GM19025 (cell line): ENCODE results near the gene GRAMD1B.
"Not testable (repeated sequence)": the region's sequence is repeated elsewhere in the genome, so short reads cannot be mapped to it uniquely, and the experiment has no call there.

Experiments
- ATAC-seq: cut with Tn5 transposase; IDR thresholded peaks from one replicate; pipeline ENCODE4 v1.9.1; 2021; ENCODE audit warnings: mild to moderate bottlenecking, low read depth, moderate library complexity; ENCODE audit not compliant: unreplicated experiment

GRAMD1B gene

DNA sequence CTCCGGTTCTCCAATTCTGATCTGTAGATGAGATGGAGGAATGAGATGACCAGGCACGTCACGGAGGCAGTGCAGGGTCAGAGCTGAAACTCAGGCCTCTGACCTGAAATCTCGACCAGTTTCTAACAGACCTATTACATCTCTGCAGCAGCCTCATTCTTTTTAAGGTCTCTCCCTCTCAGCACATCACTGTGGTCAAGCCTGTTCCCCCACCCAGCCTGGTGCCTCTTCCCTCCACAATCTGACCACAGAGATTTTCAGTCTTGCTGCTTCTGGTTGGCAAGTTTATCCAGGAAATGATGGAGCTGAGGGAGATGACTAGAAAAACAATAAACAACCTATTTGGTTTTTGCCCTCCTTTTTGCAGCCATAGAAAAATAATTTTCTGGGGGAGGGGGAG lies 9.5 kb downstream of the GRAMD1B start:
- no peak for ATAC-seq

GRCh38 chr11:123441161-123441560 lies 11.1 kb downstream of the GRAMD1B start:
- no peak for ATAC-seq

- ATAC-seq, result no peak
Measured at GRCh38 chr11:123443851-123444623, 14.0 kb downstream of the GRAMD1B start.

DNA sequence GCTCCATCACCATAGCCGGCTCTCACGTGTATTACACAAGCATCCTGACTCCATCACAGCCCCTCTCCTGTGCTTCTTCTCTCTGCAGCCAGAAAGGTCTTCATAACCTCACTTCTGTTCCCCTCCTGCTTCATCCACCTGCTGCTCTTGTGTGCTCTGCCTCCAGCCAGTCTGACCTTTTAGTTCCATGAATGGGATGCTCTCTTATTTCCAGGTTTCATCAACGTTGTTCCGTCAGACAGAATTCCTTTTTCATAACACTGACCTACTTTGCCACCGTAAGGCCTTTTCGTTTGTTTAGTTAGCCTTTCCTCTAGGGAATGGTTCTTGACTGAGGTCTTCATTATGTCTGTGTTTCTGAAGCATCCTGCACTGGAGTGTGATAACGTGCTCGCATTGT lies 18.8 kb downstream of the GRAMD1B start:
- no peak for ATAC-seq

DNA sequence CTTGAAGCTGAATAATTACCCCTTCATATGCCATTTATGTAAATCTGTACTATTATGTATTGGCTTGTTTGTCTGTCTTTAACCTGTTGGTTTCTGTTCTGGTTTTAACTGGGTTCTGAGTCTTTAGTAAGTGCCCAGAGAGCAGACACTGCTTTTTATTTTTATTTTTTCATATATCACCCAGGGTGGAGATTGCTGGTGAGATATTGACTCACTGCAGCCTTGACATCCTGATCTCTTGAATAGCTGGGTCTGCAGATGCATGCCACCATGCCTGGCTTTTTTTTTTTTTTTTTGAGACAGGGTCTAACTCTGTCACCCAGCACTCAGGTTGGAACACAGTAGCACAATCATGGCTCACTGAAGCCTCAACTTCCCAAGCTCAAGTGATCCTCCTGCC lies 19.4 kb downstream of the GRAMD1B start:
- ATAC-seq, result no peak

DNA sequence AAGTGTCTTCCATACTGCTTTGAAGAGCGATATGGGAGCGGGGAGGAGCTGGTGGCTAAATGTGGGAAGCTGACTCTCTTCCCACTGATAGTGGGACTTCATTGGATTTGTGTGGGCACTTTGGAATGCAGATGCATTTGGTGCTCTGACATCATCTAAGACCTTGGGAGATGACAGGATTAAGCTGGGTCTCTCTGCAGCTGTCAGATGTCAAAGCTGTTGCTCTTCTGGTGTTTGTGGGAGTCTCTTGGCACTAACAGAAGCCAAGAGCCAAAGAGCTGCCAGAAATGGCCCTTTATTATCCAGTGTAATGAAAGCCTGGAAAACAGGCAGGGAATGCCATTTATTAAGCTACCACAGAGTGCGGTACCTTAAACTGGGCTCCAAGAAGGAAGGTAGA lies 20.6 kb downstream of the GRAMD1B start:
- ATAC-seq, result no peak

- ATAC-seq, result no peak
Measured at GRCh38 chr11:123451183-123451781, 21.2 kb downstream of the GRAMD1B start.

DNA sequence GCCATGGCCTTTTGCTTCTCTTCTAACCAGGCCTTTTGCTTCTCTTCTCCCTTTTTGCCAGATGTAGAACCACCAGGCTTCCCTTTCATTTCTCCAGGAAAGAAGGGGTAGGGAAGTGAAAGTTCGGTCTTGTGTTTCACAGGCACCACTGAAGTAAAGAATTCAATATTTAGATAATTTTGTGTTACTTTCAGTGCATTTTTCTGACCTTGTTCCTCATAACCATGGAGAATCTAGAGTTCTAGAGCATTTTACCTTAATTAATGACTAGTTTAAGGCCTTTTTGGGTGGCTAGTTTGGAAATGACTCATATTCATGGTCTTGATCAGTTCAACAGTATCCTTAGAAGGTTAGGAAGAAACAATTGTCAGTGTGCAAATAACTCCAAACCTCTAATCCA lies 22.7 kb downstream of the GRAMD1B start:
- no peak for ATAC-seq

DNA sequence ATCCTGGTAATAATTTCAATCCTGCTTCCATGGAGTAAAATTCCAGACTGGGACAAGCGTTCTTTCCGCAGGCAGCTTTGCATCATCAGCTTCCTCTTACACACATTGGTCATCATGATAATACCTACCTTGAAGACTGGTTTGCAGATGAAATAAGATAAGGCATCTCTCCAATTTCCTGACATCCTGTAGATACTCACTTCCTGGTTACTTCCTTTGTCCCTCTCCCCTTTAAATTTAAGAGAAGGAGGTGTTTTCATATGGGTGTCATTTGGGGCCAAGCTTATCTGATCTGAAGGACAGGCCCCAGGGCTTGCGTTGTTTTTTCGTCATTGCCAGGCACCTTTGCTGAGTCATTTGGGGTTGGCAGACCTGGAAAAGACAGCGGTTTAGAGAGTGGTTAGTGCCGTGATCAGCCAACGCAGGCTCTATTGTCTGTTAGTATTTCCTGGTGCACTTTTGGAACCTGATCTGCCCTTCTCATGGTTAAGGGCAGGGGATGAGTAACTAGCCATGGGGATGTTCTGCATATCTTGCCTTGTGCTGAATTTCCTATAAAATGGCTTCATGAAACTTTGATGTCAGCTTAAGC lies 24.1 kb downstream of the GRAMD1B start:
- ATAC-seq, result no peak

DNA sequence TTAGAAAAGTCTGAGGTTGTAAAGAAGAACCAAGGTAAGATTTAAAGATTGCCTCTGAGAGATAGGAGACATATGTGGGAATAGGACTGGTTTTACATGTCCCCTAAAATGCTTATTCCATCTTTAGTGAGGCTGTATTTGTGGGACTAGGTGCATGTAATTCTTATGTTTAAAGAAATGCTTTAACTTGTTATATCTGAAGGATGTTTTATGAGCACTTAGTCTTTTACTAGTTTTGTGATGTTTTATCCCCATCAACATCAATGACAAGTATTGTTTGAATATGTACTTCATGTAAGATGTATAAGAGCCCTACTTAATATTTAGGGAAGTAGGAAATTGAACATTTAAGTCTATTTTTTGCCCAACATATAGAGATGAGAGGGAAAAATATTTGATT lies 24.7 kb downstream of the GRAMD1B start:
- no peak for ATAC-seq

DNA sequence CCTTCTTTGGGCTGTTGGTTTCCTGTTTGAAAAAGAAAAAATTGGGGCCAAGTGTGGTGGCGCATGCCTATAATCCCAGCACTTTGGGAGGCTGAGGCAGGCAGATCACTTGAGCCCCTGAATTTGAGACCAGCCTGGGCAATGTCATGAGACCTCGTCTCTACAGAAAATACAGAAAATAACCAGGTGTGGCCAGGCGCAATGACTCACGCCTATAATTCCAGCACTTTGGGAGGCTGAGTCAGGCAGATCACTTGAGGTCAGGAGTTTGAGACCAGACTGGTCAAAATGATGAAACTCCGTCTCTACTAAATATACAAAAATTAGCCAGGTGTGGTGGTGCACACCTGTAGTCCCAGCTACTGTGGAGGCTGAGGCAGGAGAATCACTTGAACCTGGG lies 26.4 kb downstream of the GRAMD1B start:
- ATAC-seq, result not testable (repeated sequence)

DNA sequence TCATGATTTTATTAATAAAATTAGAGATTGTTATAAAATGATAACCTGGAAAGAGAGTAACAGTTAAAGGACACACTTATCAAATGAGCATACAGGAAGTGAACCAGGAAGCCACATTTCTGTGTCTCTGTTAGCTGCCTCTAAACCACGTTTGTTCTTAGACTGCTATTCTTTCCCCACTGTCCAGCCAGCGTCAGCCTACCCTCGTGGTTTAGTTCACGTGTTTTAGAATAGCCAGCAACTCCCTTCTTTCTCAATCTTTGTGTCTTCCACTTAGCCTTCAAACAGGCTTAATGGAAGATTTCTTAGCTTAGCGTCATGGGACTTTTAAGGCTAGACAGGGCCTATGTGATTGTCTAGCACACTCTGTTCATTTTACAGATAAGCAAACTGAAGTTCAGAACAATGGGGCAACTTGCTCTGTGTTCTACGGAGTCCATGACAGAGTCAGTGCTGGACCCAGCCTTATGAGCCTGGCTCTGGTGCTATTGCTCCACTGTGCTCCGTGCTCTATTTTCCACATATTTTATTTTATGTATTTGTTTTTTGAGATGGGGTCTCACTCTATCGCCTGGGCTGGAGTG lies 27.2 kb downstream of the GRAMD1B start:
- no peak for ATAC-seq

DNA sequence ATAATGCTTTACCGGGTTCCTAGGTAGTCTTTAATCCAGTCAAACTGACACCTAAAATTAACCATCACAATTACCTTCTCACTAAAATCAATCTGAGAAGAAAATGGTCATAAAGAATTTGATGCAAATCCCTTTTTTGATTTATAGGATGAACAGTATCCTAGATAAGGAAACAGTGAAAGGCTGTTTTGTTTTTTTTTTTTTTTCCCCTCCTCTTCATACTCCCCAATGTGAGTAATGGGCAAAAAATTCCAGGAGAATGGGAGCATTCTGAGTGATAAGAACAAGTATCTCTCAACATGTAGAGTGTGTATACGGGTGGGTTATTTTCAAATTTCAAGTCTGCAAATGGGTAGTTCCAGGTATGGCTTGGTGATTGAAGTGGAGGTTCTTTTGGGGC lies 28.4 kb downstream of the GRAMD1B start:
- no peak for ATAC-seq

- ATAC-seq, result no peak
Measured at GRCh38 chr11:123460012-123460700, 30.1 kb downstream of the GRAMD1B start.

GRCh38 chr11:123461164-123461563 lies 31.1 kb downstream of the GRAMD1B start:
- no peak for ATAC-seq

GRCh38 chr11:123465667-123466066 lies 35.6 kb downstream of the GRAMD1B start:
- not testable (repeated sequence) for ATAC-seq

DNA sequence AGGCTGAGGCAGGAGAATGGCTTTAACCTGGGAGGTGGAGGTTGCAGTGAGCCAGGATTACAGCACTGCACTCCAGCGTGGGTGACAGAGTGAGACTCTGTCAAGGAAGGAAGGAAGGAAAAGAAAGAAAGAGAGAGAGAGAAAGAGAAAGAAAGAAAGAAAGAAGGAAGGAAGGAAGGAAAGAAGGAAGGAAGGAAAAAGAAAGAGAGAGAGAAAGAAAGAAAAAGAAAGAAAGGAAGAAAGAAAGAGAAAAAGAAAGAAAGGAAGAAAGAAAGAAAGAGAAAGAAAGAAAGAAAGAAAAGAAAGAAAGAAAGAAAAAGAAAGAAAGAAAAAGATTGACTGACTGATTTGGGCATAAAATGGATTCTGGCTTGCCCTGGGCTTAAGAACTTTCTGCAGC lies 36.1 kb downstream of the GRAMD1B start:
- not testable (repeated sequence) for ATAC-seq

GRCh38 chr11:123469089-123469488 lies 39.0 kb downstream of the GRAMD1B start:
- ATAC-seq, result no peak

- no peak for ATAC-seq
Measured at GRCh38 chr11:123469586-123469985, 39.5 kb downstream of the GRAMD1B start.

GRCh38 chr11:123470842-123471241 lies 40.8 kb downstream of the GRAMD1B start:
- no peak for ATAC-seq
